ENCODE data around the gene KRT77. TPM values are rescaled to one million over a fixed set of nuclear protein-coding genes. Genes with fewer than 3 reads are reported as not detected.

KRT77 gene
- polyA plus RNA-seq, 3 donors: not detected

- no peaks in the 10 kb centered on the region for H3K4me1 ChIP-seq (ENCODE audit: control insufficient read depth in 1 of 2, insufficient read depth in 2 of 2, low read length in 2 of 2)
- no peak for DNase-seq
- no peaks in the 10 kb centered on the region for H4K20me1 ChIP-seq (ENCODE audit: insufficient read depth, low read length)
- H3K9me3 ChIP-seq (replicated peaks in 1 of 2; ENCODE audit: control insufficient read depth in 1 of 2, insufficient read depth in 1 of 2, low read length in 2 of 2): no peaks in the 10 kb centered on the region
- WGBS (ENCODE audit: insufficient coverage): 100% methylated on average over 1 of the region's 5 CpGs
- TF ChIP-seq, protein P1, sequence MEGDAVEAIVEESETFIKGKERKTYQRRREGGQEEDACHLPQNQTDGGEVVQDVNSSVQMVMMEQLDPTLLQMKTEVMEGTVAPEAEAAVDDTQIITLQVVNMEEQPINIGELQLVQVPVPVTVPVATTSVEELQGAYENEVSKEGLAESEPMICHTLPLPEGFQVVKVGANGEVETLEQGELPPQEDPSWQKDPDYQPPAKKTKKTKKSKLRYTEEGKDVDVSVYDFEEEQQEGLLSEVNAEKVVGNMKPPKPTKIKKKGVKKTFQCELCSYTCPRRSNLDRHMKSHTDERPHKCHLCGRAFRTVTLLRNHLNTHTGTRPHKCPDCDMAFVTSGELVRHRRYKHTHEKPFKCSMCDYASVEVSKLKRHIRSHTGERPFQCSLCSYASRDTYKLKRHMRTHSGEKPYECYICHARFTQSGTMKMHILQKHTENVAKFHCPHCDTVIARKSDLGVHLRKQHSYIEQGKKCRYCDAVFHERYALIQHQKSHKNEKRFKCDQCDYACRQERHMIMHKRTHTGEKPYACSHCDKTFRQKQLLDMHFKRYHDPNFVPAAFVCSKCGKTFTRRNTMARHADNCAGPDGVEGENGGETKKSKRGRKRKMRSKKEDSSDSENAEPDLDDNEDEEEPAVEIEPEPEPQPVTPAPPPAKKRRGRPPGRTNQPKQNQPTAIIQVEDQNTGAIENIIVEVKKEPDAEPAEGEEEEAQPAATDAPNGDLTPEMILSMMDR (IDR thresholded peaks at IDR 0.05): no peak
- H3K27me3 Mint-ChIP-seq (ENCODE audit: low read depth in 3 of 3): peaks cover 12 to 16% (median 13%) of the 10 kb centered on the region in 3 donors
- H3K36me3 Mint-ChIP-seq: no peaks in the 10 kb centered on the region
- no peak overlapping the region for H3K9ac ChIP-seq (ENCODE audit: insufficient read depth, low read length, poor library complexity, severe bottlenecking)
- no peak overlapping the region for H3K4me3 Mint-ChIP-seq
- no peak overlapping the region for H3K4me2 ChIP-seq (replicated peaks; ENCODE audit: extremely low read depth, low read length, poor library complexity, severe bottlenecking)
- no peaks in the 10 kb centered on the region for H3K36me3 ChIP-seq (replicated peaks in 1 of 2; ENCODE audit: control insufficient read depth in 1 of 2, insufficient read depth in 2 of 2, low read length in 2 of 2)
- peaks cover 0 to 2% (median 0%) of the 10 kb centered on the region in 7 donors for H3K9me3 Mint-ChIP-seq
- no peak overlapping the region for H3K27ac Mint-ChIP-seq
- H3K79me2 ChIP-seq (ENCODE audit: insufficient read depth, low read length): no peaks in the 10 kb centered on the region
- no peaks in the 10 kb centered on the region for H3K27me3 ChIP-seq (ENCODE audit: control insufficient read depth in 2 of 2, insufficient read depth in 2 of 2, low read length in 2 of 2)
- no peak overlapping the region for H3K27ac ChIP-seq (ENCODE audit: low read depth in 1 of 2, low read length in 2 of 2)
- no peak overlapping the region for H2AFZ ChIP-seq (ENCODE audit: insufficient read depth, low read depth, low read length, poor library complexity, severe bottlenecking)
- intact Hi-C loops (cut with micrococcal nuclease): no loop called here
- H3K4me1 Mint-ChIP-seq: no peaks in the 10 kb centered on the region
- no peak overlapping the region for H3K4me3 ChIP-seq (replicated peaks in 1 of 3; ENCODE audit: low read depth in 2 of 3, low read length in 3 of 3)
Measured at GRCh38 chr12:52745554-52745953, 42.2 kb upstream of the KRT77 start.

DNA sequence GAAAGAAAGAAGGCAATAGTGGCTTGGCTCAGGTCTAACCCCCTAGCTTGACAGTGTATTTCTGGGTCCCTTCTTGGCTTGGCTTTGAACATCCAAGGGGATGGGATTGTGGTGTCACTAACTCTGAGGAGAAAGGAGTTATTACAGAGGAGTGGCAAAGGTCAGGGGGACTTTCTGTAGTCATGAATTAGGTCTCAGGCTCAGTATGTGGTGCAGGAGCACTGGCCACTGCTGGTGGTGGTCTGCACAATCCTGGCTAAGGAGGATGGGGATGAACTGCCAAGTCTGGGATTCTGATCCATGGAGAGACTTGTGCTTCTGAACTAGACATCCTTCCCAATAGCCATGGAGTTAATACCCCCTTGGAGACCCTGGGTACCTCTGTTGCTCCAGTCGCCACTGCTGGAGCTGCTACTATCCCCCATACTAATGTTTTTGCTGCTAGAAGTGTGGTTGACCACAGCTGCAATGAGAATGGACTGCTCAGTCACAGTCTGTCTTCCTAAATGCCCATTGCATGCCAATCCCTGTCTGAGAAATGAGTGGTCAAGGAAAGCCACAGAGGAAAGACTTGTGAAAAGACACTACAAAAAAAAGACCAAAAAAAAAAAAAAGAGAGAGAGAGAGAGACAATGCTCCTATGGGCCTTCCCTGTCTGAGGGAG, 41.3 kb upstream of the KRT77 start:
- no peaks in the 10 kb centered on the region for H3K9me3 ChIP-seq (replicated peaks in 1 of 2; ENCODE audit: control insufficient read depth in 1 of 2, insufficient read depth in 1 of 2, low read length in 2 of 2)
- no peaks in the 10 kb centered on the region for H3K79me2 ChIP-seq (ENCODE audit: insufficient read depth, low read length)
- H3K4me1 ChIP-seq (ENCODE audit: control insufficient read depth in 1 of 2, insufficient read depth in 2 of 2, low read length in 2 of 2): no peaks in the 10 kb centered on the region
- Mint-ChIP-seq H3K4me3 (no peak overlapping the region), H3K27me3 (ENCODE audit: low read depth in 3 of 3) (peaks cover 10 to 16% (median 12%) of the 10 kb centered on the region in 3 donors), H3K9me3 (peaks cover 0 to 2% (median 0%) of the 10 kb centered on the region in 7 donors), H3K36me3 (no peaks in the 10 kb centered on the region), H3K4me1 (no peaks in the 10 kb centered on the region), H3K27ac (no peak overlapping the region)
- no peak for DNase-seq
- TF ChIP-seq, protein P1 (IDR thresholded peaks at IDR 0.05): no peak
- no peaks in the 10 kb centered on the region for H4K20me1 ChIP-seq (ENCODE audit: insufficient read depth, low read length)
- no peak overlapping the region for H3K4me3 ChIP-seq (replicated peaks in 1 of 3; ENCODE audit: low read depth in 2 of 3, low read length in 3 of 3)
- H3K36me3 ChIP-seq (replicated peaks in 1 of 2; ENCODE audit: control insufficient read depth in 1 of 2, insufficient read depth in 2 of 2, low read length in 2 of 2): no peaks in the 10 kb centered on the region
- H2AFZ ChIP-seq (ENCODE audit: insufficient read depth, low read depth, low read length, poor library complexity, severe bottlenecking): no peak overlapping the region
- no peaks in the 10 kb centered on the region for H3K27me3 ChIP-seq (ENCODE audit: control insufficient read depth in 2 of 2, insufficient read depth in 2 of 2, low read length in 2 of 2)
- no peak overlapping the region for H3K4me2 ChIP-seq (replicated peaks; ENCODE audit: extremely low read depth, low read length, poor library complexity, severe bottlenecking)
- no peak overlapping the region for H3K9ac ChIP-seq (ENCODE audit: insufficient read depth, low read length, poor library complexity, severe bottlenecking)
- WGBS (ENCODE audit: insufficient coverage): no CpG with 5 or more reads among the region's 1 CpG
- no peak overlapping the region for H3K27ac ChIP-seq (ENCODE audit: low read depth in 1 of 2, low read length in 2 of 2)
- intact Hi-C loops (cut with micrococcal nuclease): no loop called here

Measured in CD14-positive monocyte (primary cell).